Endothelial cell of umbilical vein (primary cell): ENCODE measurements around the gene CCNY. TPM values are rescaled to one million over a fixed set of nuclear protein-coding genes. Genes with fewer than 3 reads are reported as not detected.

ENCODE experiments used
- BruUV-seq: library from RNA; stranded (reverse); fragments of 400-500 nt; replicated peaks from 2 replicates; lab custom pipeline; 2021; lab: Mats Ljungman, UMichigan
- CTCF ChIA-PET: fragments of 300-600, 350-600 bp; sonication (Branson Sonifier 250); formaldehyde crosslinking; loops from one replicate; lab custom pipeline; 2021; ENCODE audit warnings: antibody characterized with exemption, inconsistent platforms; lab: Charles Lee
- POLR2A ChIA-PET: fragments of 300-600, 350-600 bp; sonication (Branson Sonifier 250); formaldehyde crosslinking; loops from one replicate; lab custom pipeline; 2021; ENCODE audit warnings: antibody characterized with exemption, inconsistent platforms; lab: Charles Lee
- DNase-seq: peaks from one replicate; pipeline ENCODE4 v3.0.0-alpha.2; 2011; ENCODE audit warnings: low read depth, low spot score
- FAIRE-seq: peaks from 2 replicates; lab custom pipeline; 2011; peaks lifted over from hg19 to GRCh38; lab: Jason Lieb, UNC
- H2AFZ ChIP-seq: 2 replicates; pipeline ENCODE4 v1.6.0; 2012; ENCODE audit warnings: low read depth, low read length, control low read depth, inconsistent platforms
- H3K27ac ChIP-seq: 2 replicates; pipeline ENCODE4 v1.5.1; 2011; ENCODE audit warnings: low read depth, mild to moderate bottlenecking, control low read depth, low read length, moderate library complexity; ENCODE audit not compliant: insufficient read depth
- H3K27me3 ChIP-seq, 2 experiments: 2 replicates each; pipeline versions ENCODE4 v1.6.0 to v1.6.1; 2011; ENCODE audit warnings: low read length in 2 of 2, mixed read lengths in 1 of 2; ENCODE audit not compliant: control insufficient read depth in 2 of 2, insufficient read depth in 2 of 2
- H3K36me3 ChIP-seq, 2 experiments: 2 replicates in 1 of 2; 3 replicates in 1 of 2; pipeline ENCODE4 v1.5.1; 2011; ENCODE audit warnings: low read length in 2 of 2, mild to moderate bottlenecking in 1 of 2, moderate library complexity in 1 of 2; ENCODE audit not compliant: control insufficient read depth in 2 of 2, insufficient read depth in 2 of 2; ENCODE audit errors: extremely low read depth in 1 of 2
- H3K4me1 ChIP-seq: 3 replicates; pipeline ENCODE4 v1.5.1; 2011; ENCODE audit warnings: mild to moderate bottlenecking, low read length; ENCODE audit not compliant: control insufficient read depth, insufficient read depth; ENCODE audit errors: extremely low read depth
- H3K4me2 ChIP-seq: 2 replicates; pipeline ENCODE4 v1.6.1; 2011; ENCODE audit warnings: low read length, control low read depth, mixed read lengths; ENCODE audit not compliant: insufficient read depth
- H3K4me3 ChIP-seq, 3 experiments: fragments of 200-600 bp in 1 of 3; sonication (generic), shearing (Covaris generic) in 1 of 3; replicated peaks in 1 of 3; 2 replicates each; pipeline ENCODE4 v1.5.1; 2011 to 2016; ENCODE audit warnings: control low read depth in 3 of 3, low read length in 3 of 3, mild to moderate bottlenecking in 2 of 3, inconsistent platforms in 1 of 3, low read depth in 1 of 3, moderate library complexity in 1 of 3; ENCODE audit not compliant: insufficient read depth in 1 of 3
- H3K79me2 ChIP-seq: 2 replicates; pipeline ENCODE4 v1.6.0; 2012; ENCODE audit warnings: low read length, inconsistent platforms; ENCODE audit not compliant: control insufficient read depth, insufficient read depth
- H3K9ac ChIP-seq: replicated peaks from 2 replicates; pipeline ENCODE3; 2011; ENCODE audit warnings: low read length, control low read depth; ENCODE audit not compliant: insufficient read depth; ENCODE audit errors: extremely low read depth
- H3K9me1 ChIP-seq: replicated peaks from 3 replicates; pipeline ENCODE4 v1.6.0; 2011; ENCODE audit warnings: mild to moderate bottlenecking, low read length; ENCODE audit not compliant: control insufficient read depth, insufficient read depth; ENCODE audit errors: extremely low read depth
- H3K9me3 ChIP-seq: replicated peaks from 2 replicates; pipeline ENCODE4 v1.5.1; 2012; ENCODE audit warnings: low read length, inconsistent platforms; ENCODE audit not compliant: control insufficient read depth, insufficient read depth
- H4K20me1 ChIP-seq: replicated peaks from 2 replicates; pipeline ENCODE3; 2011; ENCODE audit warnings: mild to moderate bottlenecking, low read length; ENCODE audit not compliant: control insufficient read depth, insufficient read depth; ENCODE audit errors: extremely low read depth
- CTCF ChIP-seq, 2 donors: IDR thresholded peaks; 1 replicate in 1 of 2; 2 replicates in 1 of 2; pipeline ENCODE4 v1.5.1; 2011; ENCODE audit warnings: low read length in 2 of 2, mild to moderate bottlenecking in 2 of 2, moderate library complexity in 2 of 2, control low read depth in 1 of 2, inconsistent platforms in 1 of 2, low read depth in 1 of 2; ENCODE audit not compliant: insufficient read depth in 1 of 2; ENCODE audit errors: extremely low read depth in 1 of 2
- EZH2 ChIP-seq: IDR thresholded peaks from 2 replicates; pipeline ENCODE4 v1.6.1; 2012; ENCODE audit warnings: borderline replicate concordance, low read depth, mild to moderate bottlenecking, moderate library complexity, low read length, inconsistent platforms; ENCODE audit not compliant: severe bottlenecking
- FOS ChIP-seq: IDR thresholded peaks from 2 replicates; pipeline ENCODE4 v1.6.1; 2011; ENCODE audit warnings: mild to moderate bottlenecking, low read length, moderate library complexity, borderline replicate concordance; ENCODE audit not compliant: insufficient read depth
- GATA2 ChIP-seq: IDR thresholded peaks from 2 replicates; pipeline ENCODE4 v1.7.0; 2011; ENCODE audit warnings: low read depth, mild to moderate bottlenecking, moderate library complexity, mixed read lengths, low read length; ENCODE audit not compliant: insufficient read length, insufficient read depth
- JUN ChIP-seq: IDR thresholded peaks from 2 replicates; pipeline ENCODE4 v1.6.1; 2011; ENCODE audit warnings: borderline replicate concordance, low read depth; ENCODE audit not compliant: insufficient read length, insufficient read depth
- MAX ChIP-seq: IDR thresholded peaks from 2 replicates; pipeline ENCODE4 v1.6.1; 2011; ENCODE audit not compliant: insufficient read depth, insufficient read length
- MYC ChIP-seq: IDR thresholded peaks from one replicate; pipeline ENCODE4 v1.6.1; 2011; ENCODE audit warnings: mild to moderate bottlenecking, low read depth, low read length
- POLR2A ChIP-seq: IDR thresholded peaks from 2 replicates; pipeline ENCODE4 v1.6.1; 2012; ENCODE audit warnings: low read depth, mild to moderate bottlenecking, control low read depth, low read length
- POLR2AphosphoS5 ChIP-seq: IDR thresholded peaks from 2 replicates; pipeline ENCODE4 v1.6.1; 2012; ENCODE audit warnings: low read depth, mild to moderate bottlenecking, control low read depth, low read length, moderate library complexity; ENCODE audit not compliant: insufficient read depth
- dilution Hi-C: fragments of 300-500 bp; cut with MboI; formaldehyde crosslinking; loops from one replicate; pipeline ENCODE4 v1.15.0; 2019; ENCODE audit warnings: low sequenced_read_pairs; ENCODE audit not compliant: extremely low pct_ligation_motif_present
- intact Hi-C: fragments of 100-400 bp; cut with micrococcal nuclease; formaldehyde crosslinking; loops from one replicate; pipeline ENCODE4 v1.10.0; 2022
- polyA plus RNA-seq, 4 experiments: library from polyadenylated mRNA; depleted of rRNA in 3 of 4; stranded (reverse) in 3 of 4; unstranded in 1 of 4; fragments of >200 nt; gene quantifications; 2 replicates each; pipeline versions ENCODE4 v1.2.1 to v1.2.3, GENCODE V29; 2011 to 2012; ENCODE audit warnings: missing spikeins in 1 of 4
- total RNA-seq: library from RNA; stranded (reverse); gene quantifications from 2 replicates; pipeline ENCODE4 v1.2.3, GENCODE V29; 2021

Gene CCNY
- total and polyA plus RNA-seq, 2 donors (not counting 3 experiments of a cell fraction or from before 2014, with no cell fraction given) = 61.5 to 107 TPM

- H3K9me1 ChIP-seq = no peaks in the 10 kb centered on the region
- DNase-seq (no peak), FAIRE-seq (no peak)
- BruUV-seq = no TSS peak
- H2AFZ ChIP-seq = no peak overlapping the region
- no peak overlapping the region for H3K4me2 ChIP-seq
- H3K27ac ChIP-seq = no peak overlapping the region
- peaks cover 3% of the 10 kb centered on the region for H4K20me1 ChIP-seq
- intact Hi-C loops = no loop called here
- CTCF ChIA-PET = no interaction called here
- dilution Hi-C loops = no loop called here
- peaks cover 7% of the 10 kb centered on the region for H3K4me1 ChIP-seq
- H3K4me3 ChIP-seq = no peak overlapping the region
- no peak overlapping the region for H3K9ac ChIP-seq
- H3K36me3 ChIP-seq = no peaks in the 10 kb centered on the region
- TF ChIP-seq POLR2AphosphoS5 (no peak), EZH2 (no peak), MYC (no peak), JUN (no peak), POLR2A (no peak)
- H3K79me2 ChIP-seq = peaks cover 98% of the 10 kb centered on the region
- no peaks in the 10 kb centered on the region for H3K9me3 ChIP-seq
- POLR2A ChIA-PET = no interaction called here
- H3K27me3 ChIP-seq = no peaks in the 10 kb centered on the region
Measured at GRCh38 chr10:35435824-35436223, 99.5 kb downstream of the CCNY start.

GRCh38 chr10:35437829-35438228 is 101.5 kb downstream of the CCNY start:
- Histone ChIP-seq H3K27me3 (no peaks in the 10 kb centered on the region), H3K4me3 (no peak overlapping the region), H3K79me2 (peaks cover 99% of the 10 kb centered on the region), H4K20me1 (peaks cover 3% of the 10 kb centered on the region), H3K4me1 (peaks cover 7% of the 10 kb centered on the region), H3K9me3 (no peaks in the 10 kb centered on the region), H3K4me2 (no peak overlapping the region), H3K9ac (no peak overlapping the region), H3K27ac (no peak overlapping the region), H3K36me3 (no peaks in the 10 kb centered on the region), H3K9me1 (no peaks in the 10 kb centered on the region), H2AFZ (no peak overlapping the region)
- TF ChIP-seq EZH2 = no peak
- TF ChIP-seq CTCF (IDR thresholded peaks at IDR 0.05; ENCODE audit: extremely low read depth in 1 of 2, insufficient read depth in 1 of 2, low read depth in 1 of 2, low read length in 2 of 2) = no peak
- no peak for TF ChIP-seq POLR2A
- no peak for TF ChIP-seq MYC
- TF ChIP-seq FOS = no peak
- TF ChIP-seq GATA2 = no peak
- no peak for TF ChIP-seq MAX
- no peak for FAIRE-seq
- DNase-seq = no peak
- dilution Hi-C loops (no loop called here), intact Hi-C loops (no loop called here)
- POLR2A ChIA-PET = interaction anchor here (1.1 kb wide), 1 partner anchor 59 kb away, joined by 5 read pairs; no protein-coding TSS in a partner anchor
- CTCF ChIA-PET = interaction anchor here (0.8 kb wide), 1 partner anchor 68 kb away, joined by 3 read pairs; no protein-coding TSS in a partner anchor
- BruUV-seq = no TSS peak
